ENCODE measurements around the gene UBASH3A.

- TF ChIP-seq POLR2AphosphoS5 (IDR thresholded peaks at IDR 0.05) = no peak
- TF ChIP-seq POLR2A (IDR thresholded peaks at IDR 0.05) = no peak
- no peak for TF ChIP-seq EP300 (IDR thresholded peaks at IDR 0.05)
- TF ChIP-seq CTCF (IDR thresholded peaks at IDR 0.05) = no peak
Measured at GRCh38 chr21:42484966-42485365, 81.3 kb downstream of the UBASH3A start.
